Measurements from ENCODE around the gene SLC10A2. TPM values are rescaled to one million over a fixed set of nuclear protein-coding genes. Genes with fewer than 3 reads are reported as not detected.

Gene SLC10A2
- polyA plus RNA-seq, 1 experiment = not detected

DNA sequence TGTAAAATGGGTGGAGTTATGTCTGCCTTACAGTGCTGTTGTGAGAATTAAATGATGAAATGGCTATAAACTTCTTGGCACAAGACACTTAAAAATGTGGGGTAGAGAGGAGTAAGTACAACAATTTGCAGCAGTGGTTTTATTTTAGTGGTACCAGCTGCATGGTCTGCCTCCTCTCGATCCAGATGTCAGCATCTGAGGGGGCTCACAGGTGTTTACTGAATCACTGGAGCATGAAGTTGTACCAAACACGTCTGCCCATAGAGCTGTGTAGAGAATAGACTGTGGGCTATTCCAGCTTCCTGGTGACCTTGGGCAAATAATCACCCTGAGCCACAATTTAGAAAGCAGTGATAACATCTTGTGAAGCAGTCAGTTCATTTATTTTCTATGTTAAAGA lies 11.1 kb downstream of the SLC10A2 start:
- DNase-seq (ENCODE audit: low read depth, low spot score) = no peak
- ChIA-PET CTCF (no interaction called here), POLR2A (no interaction called here)
- peaks cover 14% of the 10 kb centered on the region for H3K9me3 ChIP-seq (ENCODE audit: control insufficient read depth, insufficient read depth, low read length)
- H3K27me3 ChIP-seq (ENCODE audit: control insufficient read depth, insufficient read depth, low read length) = no peaks in the 10 kb centered on the region
- TF ChIP-seq, protein P1, sequence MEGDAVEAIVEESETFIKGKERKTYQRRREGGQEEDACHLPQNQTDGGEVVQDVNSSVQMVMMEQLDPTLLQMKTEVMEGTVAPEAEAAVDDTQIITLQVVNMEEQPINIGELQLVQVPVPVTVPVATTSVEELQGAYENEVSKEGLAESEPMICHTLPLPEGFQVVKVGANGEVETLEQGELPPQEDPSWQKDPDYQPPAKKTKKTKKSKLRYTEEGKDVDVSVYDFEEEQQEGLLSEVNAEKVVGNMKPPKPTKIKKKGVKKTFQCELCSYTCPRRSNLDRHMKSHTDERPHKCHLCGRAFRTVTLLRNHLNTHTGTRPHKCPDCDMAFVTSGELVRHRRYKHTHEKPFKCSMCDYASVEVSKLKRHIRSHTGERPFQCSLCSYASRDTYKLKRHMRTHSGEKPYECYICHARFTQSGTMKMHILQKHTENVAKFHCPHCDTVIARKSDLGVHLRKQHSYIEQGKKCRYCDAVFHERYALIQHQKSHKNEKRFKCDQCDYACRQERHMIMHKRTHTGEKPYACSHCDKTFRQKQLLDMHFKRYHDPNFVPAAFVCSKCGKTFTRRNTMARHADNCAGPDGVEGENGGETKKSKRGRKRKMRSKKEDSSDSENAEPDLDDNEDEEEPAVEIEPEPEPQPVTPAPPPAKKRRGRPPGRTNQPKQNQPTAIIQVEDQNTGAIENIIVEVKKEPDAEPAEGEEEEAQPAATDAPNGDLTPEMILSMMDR (IDR thresholded peaks at IDR 0.05; ENCODE audit: low read depth, low read length) = no peak
- H3K27ac ChIP-seq (ENCODE audit: low read depth, low read length) = no peak overlapping the region
- H3K4me3 ChIP-seq (ENCODE audit: low read depth, low read length) = no peak overlapping the region

DNA sequence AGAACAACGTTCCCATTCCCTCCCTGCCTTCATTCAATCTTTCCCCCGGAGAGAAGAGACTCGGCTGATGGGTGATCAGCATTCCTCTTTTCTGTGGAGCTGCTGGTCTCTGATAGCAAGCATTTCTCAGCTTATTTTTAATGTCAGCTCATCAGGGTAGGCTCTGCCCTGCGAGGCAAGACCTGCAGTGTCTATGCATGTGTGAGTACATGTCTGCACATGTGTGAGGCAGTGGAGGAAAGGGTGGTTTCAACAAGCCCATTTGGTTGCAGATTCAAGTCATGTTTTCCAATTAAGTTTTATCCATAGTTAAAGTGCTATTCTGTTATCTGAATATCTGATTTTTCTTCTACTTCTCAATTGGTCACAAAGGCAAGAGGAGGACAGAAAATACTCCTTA lies 19.5 kb downstream of the SLC10A2 start:
- CTCF ChIA-PET = interaction anchor here (0.8 kb wide), 1 partner anchor 176 kb away, joined by 3 read pairs; no protein-coding TSS in a partner anchor
- no peak for DNase-seq (ENCODE audit: low read depth, low spot score)
- Histone ChIP-seq H3K27me3 (ENCODE audit: control insufficient read depth, insufficient read depth, low read length) (no peaks in the 10 kb centered on the region), H3K9me3 (ENCODE audit: control insufficient read depth, insufficient read depth, low read length) (peaks cover 11% of the 10 kb centered on the region), H3K27ac (ENCODE audit: low read depth, low read length) (no peak overlapping the region), H3K4me3 (ENCODE audit: low read depth, low read length) (no peak overlapping the region)
- TF ChIP-seq, protein P1 (IDR thresholded peaks at IDR 0.05; ENCODE audit: low read depth, low read length) = no peak
- POLR2A ChIA-PET = no interaction called here

DNA sequence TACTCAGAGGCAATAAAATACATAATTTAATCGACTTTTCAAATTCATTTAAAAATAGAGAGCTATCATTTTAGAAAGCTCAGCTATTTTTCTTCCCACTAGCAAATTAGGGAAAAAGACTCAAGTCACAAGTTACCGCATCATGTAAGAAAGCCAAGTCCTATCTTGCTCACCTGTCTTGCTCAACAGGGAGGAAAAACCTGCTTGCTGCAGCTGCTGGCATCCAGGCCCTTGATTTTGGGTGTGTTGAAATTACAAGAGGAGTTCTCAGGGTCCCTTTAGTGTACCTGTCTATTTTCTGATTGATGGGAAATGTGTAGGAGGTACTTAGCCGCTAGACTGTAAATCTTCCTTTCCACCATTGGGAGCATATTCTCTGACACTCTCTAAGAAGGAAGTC lies 22.2 kb downstream of the SLC10A2 start:
- POLR2A ChIA-PET = no interaction called here
- Histone ChIP-seq H3K9me3 (ENCODE audit: control insufficient read depth, insufficient read depth, low read length) (peaks cover 8% of the 10 kb centered on the region), H3K27me3 (ENCODE audit: control insufficient read depth, insufficient read depth, low read length) (no peaks in the 10 kb centered on the region), H3K27ac (ENCODE audit: low read depth, low read length) (no peak overlapping the region), H3K4me3 (ENCODE audit: low read depth, low read length) (no peak overlapping the region)
- no peak for DNase-seq (ENCODE audit: low read depth, low spot score)
- TF ChIP-seq, protein P1 (IDR thresholded peaks at IDR 0.05; ENCODE audit: low read depth, low read length) = no peak
- CTCF ChIA-PET = no interaction called here

DNA sequence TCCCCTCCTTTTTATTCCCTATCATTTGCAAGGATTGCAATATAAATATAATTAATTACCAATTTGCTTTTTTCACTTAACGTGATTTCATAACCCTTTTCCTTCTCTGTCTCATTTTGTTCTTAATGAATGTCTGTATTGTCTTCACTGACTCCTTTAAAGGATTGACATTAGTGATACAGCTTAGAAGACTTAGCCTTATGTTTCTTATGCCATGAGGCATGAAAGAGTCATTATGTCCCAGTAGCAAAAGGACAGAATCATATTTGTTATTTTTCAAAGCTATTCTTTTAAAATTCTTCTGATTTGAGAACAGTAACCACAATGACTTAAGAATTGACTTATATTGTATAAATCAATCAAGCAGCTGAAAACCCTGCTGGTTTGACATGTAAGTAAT lies 26.2 kb downstream of the SLC10A2 start:
- Histone ChIP-seq H3K27me3 (ENCODE audit: control insufficient read depth, insufficient read depth, low read length) (no peaks in the 10 kb centered on the region), H3K4me3 (ENCODE audit: low read depth, low read length) (no peak overlapping the region), H3K9me3 (ENCODE audit: control insufficient read depth, insufficient read depth, low read length) (peaks cover 3% of the 10 kb centered on the region; the same call in 1 of the 2 replicates), H3K27ac (ENCODE audit: low read depth, low read length) (no peak overlapping the region)
- POLR2A ChIA-PET = no interaction called here
- TF ChIP-seq, protein P1 (IDR thresholded peaks at IDR 0.05; ENCODE audit: low read depth, low read length) = no peak
- CTCF ChIA-PET = no interaction called here
- DNase-seq (ENCODE audit: low read depth, low spot score) = no peak

DNA sequence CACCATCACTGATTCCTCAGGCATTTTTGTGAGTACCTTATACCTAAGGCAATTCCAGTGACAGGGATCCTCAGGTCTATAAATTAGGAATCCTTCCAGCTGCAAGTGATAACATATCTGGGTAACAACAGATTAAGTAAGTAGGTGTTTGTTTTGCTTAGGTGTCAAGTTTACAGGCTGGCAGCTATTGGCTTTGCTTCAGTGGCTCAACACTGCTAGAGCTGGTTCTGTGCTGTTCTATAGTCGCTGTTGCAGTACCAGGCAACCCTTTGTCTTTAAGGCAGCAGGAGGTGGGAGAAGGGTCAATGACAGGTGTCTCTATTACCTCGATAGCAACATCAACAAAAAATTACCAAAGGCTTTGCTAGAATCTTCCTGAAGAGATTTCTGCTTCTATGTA lies 27.0 kb downstream of the SLC10A2 start:
- peaks cover 3% of the 10 kb centered on the region; the same call in 1 of the 2 replicates for H3K9me3 ChIP-seq (ENCODE audit: control insufficient read depth, insufficient read depth, low read length)
- no peaks in the 10 kb centered on the region for H3K27me3 ChIP-seq (ENCODE audit: control insufficient read depth, insufficient read depth, low read length)
- no peak overlapping the region for H3K27ac ChIP-seq (ENCODE audit: low read depth, low read length)
- POLR2A ChIA-PET = no interaction called here
- H3K4me3 ChIP-seq (ENCODE audit: low read depth, low read length) = no peak overlapping the region
- DNase-seq (ENCODE audit: low read depth, low spot score) = no peak
- CTCF ChIA-PET = no interaction called here
- TF ChIP-seq, protein P1 (IDR thresholded peaks at IDR 0.05; ENCODE audit: low read depth, low read length) = no peak

All from AG04450 (cell line).